Epidermal melanocyte (primary cell): ENCODE data around the gene RYR3.
A peak's percentile ranks its signal among the peaks of the same experiment; 100 is the strongest.
"Not testable (repeated sequence)": the region's sequence is repeated elsewhere in the genome, so short reads cannot be mapped to it uniquely, and the experiment has no call there.

Source experiments
- DNase-seq: peaks from one replicate; pipeline ENCODE4 v3.0.0; 2011; ENCODE audit warnings: low spot score; ENCODE audit not compliant: insufficient read length

Gene RYR3

DNA sequence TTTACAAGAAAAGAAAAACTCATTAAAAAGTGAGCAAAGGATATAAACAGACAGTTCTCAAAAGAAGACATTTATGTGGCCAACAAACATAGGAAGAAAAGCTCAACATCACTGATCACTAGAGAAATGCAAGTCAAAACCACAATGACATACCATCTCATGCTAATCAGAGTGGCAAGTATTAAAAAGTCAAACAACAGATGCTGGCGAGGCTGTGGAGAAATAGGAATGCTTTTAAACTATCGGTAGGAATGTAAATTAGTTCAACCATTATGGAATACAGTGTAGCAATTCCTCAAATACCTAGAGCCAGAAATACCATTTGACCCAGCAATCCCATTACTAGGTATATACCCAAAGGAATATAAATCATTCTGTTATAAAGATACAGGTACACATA lies 267.1 kb downstream of the RYR3 start:
- DNase-seq, result not testable (repeated sequence)

DNA sequence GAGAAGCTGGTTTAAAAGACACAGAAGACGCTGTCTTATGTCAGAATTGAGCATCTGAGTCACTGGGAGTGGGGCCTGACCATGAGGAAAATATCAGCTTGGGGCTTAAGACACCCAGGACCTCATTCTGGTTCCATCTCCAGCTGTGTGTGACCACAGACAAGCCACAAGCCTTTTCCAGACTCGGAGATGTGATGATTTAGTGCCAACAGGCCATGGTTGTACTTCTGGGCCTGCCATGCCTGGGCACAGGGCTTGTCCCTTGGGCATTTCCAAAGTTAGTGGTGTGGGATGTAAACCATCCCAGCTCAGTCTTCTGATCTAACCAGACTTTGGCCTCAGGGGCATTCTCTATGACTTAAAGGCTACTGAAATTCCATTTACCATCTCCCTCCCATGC lies 269.8 kb downstream of the RYR3 start:
- DNase-seq, result no peak

DNA sequence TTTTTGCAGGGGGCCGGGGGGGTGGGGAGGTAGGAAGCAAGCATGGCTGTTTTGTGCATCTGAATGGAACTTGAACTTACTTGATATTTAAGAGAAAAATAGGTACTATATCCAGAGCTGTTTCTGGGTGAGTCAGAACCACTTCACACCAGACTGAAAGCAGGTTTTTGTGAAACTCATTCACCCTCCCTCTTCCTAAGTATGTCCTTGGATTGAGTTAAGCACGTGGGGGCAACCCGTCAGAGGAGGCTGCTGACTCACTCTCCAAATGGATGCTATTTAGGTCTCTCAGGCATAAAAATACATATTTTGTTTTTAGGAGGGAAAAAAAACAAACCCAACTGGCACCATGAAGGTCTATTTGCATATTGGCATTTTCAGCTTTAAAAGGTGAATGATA lies 270.3 kb downstream of the RYR3 start:
- DNase-seq, result no peak

DNA sequence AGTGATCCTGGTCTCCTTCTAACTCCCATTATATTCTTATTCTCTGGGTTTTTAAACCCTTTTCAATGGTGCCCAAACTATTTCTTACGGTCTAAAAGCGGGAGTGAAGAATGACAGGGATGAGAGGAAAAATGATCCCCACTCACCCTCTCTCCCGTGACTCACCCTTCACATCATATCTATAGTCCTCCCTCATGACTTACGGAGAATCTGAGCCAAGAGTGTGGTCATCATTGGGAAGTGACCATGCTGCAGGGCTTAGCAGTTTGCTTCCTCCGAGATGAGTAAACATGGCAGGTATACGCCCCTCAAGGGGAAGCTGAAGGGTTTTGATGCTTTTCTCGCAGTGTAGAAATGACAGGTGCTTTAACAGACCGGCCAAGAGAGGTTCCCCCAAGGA lies 274.0 kb downstream of the RYR3 start:
- no peak for DNase-seq

DNA sequence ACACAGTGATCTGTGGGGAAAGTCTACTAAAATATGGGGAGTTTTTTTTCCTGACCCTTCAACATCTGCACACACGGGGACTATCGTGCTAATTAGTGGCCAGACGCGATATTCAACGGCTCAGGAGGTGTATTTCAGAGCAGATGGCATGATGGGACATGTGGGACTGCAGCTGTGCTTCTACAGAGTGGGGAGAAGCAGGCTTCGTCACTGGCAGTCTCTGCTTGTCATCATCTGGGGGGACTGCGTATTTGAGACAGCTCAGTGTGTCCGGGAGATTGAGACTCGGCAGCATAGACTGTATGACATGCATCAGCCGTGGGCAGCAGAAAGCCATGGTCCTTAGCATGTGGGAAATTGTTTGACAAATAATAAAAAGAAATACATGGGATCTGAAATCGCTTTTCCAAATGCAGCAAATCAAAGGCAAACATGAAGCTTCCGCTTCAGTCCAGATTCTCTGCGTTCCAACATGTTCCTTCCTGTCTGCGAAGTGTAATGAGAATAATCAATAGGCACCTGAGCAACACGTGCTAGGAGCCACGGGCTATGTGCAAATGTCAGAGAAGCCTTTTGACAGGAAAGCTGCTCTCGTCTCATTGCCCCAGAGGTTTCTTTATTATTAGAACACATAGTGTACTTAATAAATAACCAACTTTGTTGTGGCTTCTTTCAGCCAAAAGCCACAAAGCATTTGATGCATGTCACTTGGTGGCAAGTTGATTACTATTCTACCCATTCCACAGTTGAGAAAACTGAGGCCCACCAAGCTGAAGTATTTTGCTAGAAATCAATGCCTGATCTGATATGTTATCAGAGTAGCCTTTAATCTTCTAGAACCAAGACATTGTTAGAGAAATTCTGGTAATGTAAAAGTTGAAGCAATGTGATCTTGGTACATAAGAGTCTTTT lies 276.3 kb downstream of the RYR3 start:
- DNase-seq, result no peak

DNA sequence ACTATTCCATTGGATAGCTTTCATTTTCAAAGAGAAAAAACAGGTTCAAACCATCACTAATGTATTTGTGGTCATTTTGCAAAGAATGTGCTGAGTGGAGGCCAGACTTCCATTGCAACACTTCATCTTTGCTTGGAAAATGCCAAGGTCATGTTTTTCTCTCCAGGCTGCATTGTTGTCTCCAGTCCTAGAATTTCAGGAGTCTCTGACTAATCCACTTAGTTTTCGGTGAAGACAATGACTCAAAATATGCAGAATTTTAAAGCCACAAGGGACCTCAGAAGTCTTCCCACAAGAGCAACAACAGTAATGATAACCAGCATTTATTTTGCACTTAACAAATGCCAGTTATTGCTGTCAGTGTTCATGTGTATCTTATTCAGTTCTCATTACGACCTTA lies 277.0 kb downstream of the RYR3 start:
- peak; percentile 29 for DNase-seq

DNA sequence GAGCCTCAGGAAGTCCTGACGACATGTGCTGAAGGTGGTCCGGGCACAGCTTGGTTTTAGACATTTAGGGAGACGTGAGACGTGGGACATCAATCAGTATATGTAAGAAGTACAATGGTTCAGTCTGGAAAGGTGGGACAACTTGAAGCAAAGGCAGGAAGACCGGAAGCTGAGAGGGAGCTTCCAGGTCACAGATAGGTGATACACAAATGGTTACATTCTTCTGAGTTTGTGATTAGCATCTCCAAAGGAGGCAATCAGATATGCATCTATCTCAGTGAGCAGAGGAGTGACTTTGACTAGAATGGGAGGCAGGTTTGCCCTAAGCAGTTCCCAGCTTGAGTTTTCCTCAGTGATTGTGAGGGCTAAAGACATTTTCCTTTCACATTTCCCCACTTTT lies 282.1 kb downstream of the RYR3 start:
- no peak for DNase-seq

DNA sequence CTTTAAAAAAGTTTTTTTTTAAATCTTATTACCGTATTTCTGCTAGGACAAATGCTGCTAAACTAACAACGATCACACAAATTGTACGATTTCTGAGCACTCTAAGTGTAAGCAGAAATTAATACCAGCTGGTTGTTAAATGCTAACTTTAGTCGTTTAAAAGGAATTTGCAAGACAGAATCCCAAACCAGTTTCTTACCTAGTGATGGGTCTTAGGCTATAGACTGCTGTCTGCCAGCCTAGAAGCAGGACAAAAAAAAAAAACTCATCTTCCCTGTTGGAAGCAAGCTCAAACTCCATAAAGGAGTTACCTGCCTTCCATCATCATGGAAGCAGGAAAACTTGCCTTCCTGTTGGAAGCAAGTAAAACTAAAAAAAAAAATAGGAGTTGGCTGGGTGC lies 287.6 kb downstream of the RYR3 start:
- DNase-seq, result not testable (repeated sequence)

DNA sequence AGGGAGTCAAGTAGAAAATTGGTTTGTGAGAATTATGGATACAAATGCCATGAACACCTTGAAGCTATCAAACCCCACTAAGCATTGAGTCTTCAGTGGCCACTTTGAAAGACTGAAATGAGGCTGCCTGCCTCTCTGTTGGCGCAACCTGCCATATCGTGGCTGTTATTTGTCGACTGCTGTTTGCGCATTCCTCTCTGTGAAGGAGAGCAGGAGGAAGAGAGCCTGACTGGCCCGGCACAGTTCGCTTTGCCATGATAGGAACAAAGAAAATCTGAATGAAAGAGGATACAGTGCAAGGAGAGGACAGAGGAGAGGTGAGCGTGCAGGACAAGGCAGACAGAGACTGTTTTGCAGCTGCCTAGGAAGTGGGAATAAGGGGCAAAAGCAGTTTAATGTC lies 289.4 kb downstream of the RYR3 start:
- DNase-seq, result no peak

DNA sequence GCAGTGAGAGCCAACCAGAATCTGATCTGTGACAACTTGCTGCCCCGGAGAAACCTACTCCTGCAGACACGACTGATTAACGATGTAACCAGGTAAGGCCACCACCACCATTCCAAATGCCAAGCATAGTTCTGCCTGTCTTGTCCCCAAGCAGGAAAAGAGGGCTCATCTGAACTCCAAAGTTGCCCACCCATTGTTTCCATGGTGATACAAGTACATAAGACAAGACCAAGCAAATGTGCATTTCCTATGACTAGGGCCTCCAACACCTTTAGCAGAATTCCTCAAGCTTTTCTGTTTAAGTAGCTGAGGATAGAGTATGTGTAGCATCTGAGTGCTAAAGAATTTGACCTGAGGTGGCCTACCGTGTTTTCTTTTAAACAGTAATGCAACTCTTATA lies 290.7 kb downstream of the RYR3 start:
- no peak for DNase-seq

DNA sequence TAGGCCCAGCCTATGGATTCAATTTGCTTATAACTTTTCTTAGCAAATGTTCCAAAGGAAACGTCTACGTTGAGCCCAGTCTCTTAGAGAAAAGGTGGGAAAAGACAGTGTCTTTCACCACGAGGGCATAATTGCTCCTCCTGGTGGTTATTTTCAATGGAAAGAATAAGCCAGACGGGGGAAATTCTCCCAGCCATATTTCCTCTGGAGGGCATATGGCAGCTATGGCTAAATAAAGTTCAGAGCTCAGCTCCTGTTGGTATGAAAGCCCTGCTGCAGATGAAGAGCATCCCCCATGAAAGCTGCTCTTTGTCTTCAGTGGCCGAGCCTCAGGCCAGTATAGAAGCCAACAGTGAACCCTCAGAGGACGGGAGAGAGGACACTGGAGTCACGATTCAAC lies 297.9 kb downstream of the RYR3 start:
- DNase-seq, result peak; percentile 68

DNA sequence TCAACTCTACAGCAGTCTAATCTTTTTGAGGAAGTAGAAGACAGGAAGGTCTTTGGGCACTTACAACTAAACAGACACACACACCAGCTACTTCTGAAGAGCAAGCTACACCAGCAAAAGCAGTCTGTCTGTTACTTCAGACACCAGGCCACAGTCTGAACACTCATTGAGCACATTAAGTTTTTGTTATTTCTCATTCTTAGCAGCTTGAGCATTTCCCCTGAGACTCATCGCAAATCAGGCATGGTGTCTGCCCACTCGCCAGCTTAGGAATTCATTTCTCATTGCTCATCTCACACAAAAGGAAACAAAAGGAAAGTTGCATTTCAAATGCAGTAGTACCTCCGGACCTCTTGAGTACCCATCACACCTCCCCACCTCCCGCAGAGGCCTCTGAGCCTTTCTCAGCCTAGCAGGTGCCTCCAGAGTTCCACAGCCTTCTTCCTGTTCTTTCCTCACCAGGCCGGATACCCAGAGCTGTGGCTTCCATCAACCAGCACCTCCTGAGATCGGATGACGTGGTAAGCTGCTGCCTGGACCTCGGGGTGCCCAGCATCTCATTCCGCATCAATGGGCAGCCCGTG lies 302.0 kb downstream of the RYR3 start:
- DNase-seq, result no peak

DNA sequence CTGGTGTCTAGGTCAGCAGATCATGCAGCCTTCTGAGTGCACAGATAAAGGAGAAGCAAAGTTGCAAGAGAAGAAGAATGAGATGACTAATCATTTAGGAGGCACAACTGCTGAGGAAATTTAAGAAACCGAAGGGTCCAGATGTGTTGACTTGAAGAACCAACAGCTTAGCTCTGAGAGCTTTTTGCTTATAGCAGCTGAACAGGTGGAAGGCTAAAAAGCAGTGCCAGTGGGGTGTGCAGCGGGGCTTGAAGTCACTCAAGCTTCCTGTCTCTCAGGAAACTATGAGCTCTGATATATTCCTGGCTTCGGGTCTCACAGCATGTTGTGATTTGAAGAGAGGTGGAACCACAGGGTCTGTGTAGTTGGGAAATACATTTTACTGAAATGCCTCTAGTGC lies 305.7 kb downstream of the RYR3 start:
- DNase-seq, result no peak

DNA sequence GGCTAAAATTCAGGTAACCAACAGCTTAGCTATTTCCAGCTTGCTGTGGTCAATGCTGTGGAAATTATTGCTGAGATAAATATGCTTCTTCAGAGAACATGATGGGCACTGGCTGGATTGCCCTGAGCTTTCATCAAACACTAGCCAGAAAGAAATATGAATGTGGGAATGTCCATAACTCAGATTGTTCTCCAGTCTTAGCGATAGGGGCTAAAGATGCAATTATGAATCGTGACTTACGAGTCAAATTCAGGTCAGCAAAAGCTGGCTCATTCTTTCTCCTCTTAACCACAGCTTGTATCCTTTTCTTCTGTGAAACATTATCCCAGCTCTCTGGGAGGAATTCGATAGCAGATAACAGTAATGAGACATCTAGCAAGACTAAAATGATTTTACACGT lies 307.6 kb downstream of the RYR3 start:
- no peak for DNase-seq

DNA sequence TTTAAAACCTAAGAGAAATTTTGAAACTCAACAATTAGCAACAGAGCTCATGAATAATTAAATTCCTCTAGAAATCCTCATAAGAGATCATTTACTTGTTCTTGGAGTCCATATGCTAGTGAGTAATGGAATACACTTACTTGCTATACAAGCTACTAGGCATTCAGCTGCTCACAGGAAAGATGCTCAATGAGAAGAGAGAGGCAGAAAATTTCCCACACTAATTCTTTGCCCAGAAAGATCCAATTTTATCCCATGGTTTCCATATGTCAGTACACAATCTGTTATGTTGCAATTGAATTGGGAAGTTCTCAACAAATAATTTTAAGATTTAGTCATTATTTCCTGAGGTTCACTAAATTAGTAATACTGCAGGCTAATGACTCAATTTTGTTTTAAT lies 310.4 kb downstream of the RYR3 start:
- no peak for DNase-seq

DNA sequence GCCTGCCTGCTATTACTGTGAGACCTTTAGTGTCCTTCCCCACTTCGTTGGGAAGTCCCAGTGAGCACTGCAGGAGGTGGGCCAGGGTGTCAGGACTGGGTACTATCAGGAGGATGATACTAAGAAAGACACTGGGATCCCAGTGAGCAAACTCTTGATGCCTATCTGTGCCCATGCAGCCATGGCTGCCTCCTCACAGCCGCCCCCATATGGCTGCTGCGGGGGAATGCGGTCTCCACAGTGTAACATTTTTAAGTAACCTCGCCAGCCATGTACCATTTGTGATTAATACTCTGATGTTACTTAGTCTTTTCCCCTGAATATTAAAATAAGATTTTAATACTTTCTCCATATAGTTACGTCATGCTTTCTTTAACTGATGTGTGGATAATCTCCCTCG lies 312.2 kb downstream of the RYR3 start:
- no peak for DNase-seq

DNA sequence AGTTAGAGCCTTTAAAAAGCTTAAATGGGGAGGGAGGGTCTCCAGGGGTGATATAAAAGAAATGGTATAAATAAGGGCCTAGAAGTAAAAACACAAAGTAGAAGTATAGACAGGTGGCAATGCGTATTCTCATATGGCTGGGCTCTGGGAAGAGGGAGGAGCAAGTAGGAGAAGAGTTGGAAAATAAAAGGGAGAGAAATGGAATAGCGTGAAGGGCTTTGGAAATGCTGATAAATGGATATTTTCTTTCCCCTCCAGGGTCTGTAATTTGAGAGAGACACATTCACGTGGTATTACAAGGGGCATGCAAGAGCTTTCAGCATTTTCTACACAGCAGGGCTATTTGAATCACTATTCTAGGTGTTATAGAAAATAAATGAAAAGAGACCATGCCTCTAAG lies 313.7 kb downstream of the RYR3 start:
- DNase-seq, result no peak

DNA sequence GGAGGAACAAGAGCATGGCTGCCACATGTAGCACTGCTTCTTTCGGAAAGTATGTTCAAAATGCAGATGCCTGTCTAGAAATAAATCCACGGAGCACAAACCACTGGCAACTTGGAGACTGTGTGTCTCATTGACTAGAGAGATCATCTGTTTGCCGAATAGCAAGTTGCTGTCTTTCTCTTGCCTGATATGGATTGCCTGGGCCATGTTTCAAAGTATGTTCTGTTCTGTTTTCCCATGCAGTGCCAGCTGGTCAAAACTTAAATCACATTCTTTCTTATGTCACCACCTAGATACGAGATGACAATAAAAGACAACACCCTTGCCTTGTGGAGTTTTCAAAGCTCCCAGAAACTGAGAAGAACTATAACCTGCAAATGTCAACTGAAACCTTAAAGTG lies 318.9 kb downstream of the RYR3 start:
- no peak for DNase-seq

DNA sequence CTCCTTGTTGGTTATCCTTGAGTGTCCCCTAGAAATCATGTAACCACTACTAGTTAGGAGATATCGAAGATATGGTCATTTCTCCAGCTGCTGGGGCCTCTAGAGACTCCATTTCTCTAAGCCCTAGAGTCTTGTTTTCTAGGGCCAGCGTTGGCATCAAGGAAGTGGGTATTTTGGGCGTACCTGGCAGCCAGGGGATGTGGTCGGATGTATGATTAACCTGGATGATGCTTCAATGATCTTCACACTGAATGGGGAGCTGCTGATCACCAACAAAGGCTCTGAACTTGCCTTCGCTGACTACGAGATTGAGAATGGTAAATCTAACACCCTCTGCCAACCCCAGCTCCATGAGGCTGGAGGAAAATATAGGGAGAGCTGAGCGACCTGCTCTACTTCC lies 325.5 kb downstream of the RYR3 start:
- no peak for DNase-seq

DNA sequence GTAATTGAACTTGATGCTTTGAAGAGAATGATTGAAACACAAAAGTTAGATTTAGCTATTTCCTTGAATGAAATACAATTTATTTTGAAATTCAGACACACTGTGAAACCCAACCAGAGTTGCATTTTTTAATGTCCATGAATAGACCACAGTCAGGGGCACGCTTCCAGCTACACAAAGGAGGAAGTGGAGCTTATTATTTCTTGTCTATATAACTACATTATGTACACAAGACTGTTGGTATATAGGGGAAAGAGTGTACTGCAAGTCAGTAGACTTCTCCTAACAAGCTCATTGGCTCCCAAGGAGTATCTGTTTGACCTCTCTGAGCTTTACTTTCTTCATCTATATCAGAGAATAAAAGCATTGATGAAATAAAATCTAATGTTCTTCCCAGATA lies 326.2 kb downstream of the RYR3 start:
- no peak for DNase-seq

DNA sequence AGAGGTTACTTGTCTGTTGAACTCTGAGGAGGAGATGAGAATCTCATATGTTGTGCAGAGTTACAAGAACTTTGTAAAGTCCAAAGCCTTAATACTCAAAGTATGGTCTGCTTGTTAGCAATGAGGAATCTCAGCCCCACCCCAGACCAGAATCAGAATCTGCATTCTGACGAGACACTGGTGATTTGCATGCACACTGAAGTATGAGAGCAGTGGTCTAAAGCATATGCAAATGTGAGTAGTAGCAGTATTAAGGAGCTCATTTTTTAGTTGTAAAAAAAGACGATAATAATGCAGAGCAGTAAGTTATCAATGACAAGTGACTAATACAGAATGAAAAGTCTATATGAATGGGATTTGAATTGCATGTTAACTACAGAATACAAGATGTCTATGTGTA lies 327.7 kb downstream of the RYR3 start:
- no peak for DNase-seq

DNA sequence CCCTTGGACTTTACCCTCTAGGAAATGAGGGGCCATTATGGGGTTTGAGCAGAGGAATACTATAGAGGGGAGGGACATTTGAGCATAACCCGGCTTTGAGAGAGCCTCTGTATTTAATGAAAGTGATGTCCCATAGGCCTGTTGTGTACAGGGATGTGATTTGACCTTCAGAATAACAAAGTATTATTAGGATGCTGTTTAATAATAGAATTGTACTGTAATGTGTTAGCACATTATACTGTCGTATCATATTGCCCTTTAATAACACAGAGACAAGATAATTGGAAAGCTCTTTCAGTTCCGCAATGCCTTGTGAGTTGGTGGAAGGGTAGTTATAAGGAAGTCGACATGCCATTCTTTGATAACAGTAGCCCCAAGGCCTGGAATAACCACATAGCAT lies 328.3 kb downstream of the RYR3 start:
- no peak for DNase-seq

DNA sequence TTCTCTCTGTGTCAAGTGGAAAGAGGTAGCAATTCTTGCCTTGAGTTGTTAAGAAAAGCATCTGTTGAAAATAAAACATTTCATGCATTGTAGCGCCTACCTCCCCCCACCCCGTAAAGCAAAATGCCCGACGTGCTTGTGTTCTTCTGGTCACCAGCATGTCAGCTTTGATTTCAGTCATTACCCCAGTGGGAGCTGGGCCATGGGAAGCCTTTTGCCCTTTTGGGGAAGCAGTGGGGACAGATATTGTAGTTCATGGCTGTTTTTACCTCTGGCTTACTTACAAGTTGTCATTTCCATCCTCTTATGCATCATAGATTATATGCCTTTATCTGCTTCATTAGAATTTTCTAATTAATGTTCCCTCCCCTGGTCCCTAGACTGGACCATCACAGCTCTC lies 328.7 kb downstream of the RYR3 start:
- no peak for DNase-seq
